IMR-90 (cell line): ENCODE results near the gene PLB1. TPM values are rescaled to one million over a fixed set of nuclear protein-coding genes. Genes with fewer than 3 reads are reported as not detected.

Experiments used
- ATAC-seq: fragments of 200-7000 bp; cut with Tn5 transposase; 2 replicates; pipeline ENCODE4 v1.9.1; 2020; ENCODE audit warnings: low read depth, mild to moderate bottlenecking, moderate library complexity
- BruUV-seq: library from RNA; stranded (reverse); fragments of 400-500 nt; replicated peaks from 2 replicates; lab custom pipeline; 2021; lab: Mats Ljungman, UMichigan
- CTCF ChIA-PET: fragments of 300-600 bp; formaldehyde crosslinking; extraction: SDS; loops from one replicate; lab custom pipeline; 2021; ENCODE audit warnings: antibody characterized with exemption; lab: Yijun Ruan, JAX
- POLR2A ChIA-PET: fragments of 300-600 bp; sonication (Branson Sonifier 250); formaldehyde crosslinking; loops from one replicate; lab custom pipeline; 2022; ENCODE audit warnings: antibody characterized with exemption; ENCODE audit not compliant: unreplicated experiment; lab: Charles Lee
- DNase-seq: peaks from one replicate; pipeline ENCODE4 v3.0.0; 2013
- H2AFZ ChIP-seq: replicated peaks from 2 replicates; pipeline ENCODE3; 2013; ENCODE audit warnings: low read length, mild to moderate bottlenecking; ENCODE audit not compliant: poor library complexity
- H2AK5ac ChIP-seq: 2 replicates; pipeline ENCODE4 v1.6.1; 2013; ENCODE audit warnings: low read depth, low read length, inconsistent platforms
- H2AK9ac ChIP-seq: replicated peaks from 2 replicates; pipeline ENCODE3; 2013; ENCODE audit warnings: mild to moderate bottlenecking, low read depth, low read length, moderate library complexity; ENCODE audit not compliant: poor library complexity
- H2BK120ac ChIP-seq: 2 replicates; pipeline ENCODE4 v1.6.1; 2013; ENCODE audit warnings: low read depth, low read length, inconsistent platforms
- H2BK15ac ChIP-seq: 3 replicates; pipeline ENCODE4 v1.6.1; 2013; ENCODE audit warnings: low read depth, low read length, inconsistent platforms
- H2BK20ac ChIP-seq: 2 replicates; pipeline ENCODE4 v1.6.1; 2013; ENCODE audit warnings: low read depth, mild to moderate bottlenecking, inconsistent platforms, low read length, moderate library complexity
- H2BK5ac ChIP-seq: 2 replicates; pipeline ENCODE4 v1.6.1; 2013; ENCODE audit warnings: mild to moderate bottlenecking, low read depth, low read length, inconsistent platforms; ENCODE audit not compliant: poor library complexity, severe bottlenecking
- H3K14ac ChIP-seq: replicated peaks from 2 replicates; pipeline ENCODE4 v1.6.1; 2013; ENCODE audit warnings: low read depth, low read length, inconsistent platforms
- H3K18ac ChIP-seq: 2 replicates; pipeline ENCODE4 v1.6.1; 2013; ENCODE audit warnings: low read depth, low read length, control low read depth
- H3K23ac ChIP-seq: 2 replicates; pipeline ENCODE4 v1.6.1; 2013; ENCODE audit warnings: low read depth, low read length, inconsistent platforms
- H3K27ac ChIP-seq: 2 replicates; pipeline ENCODE4 v1.5.1; 2013; ENCODE audit warnings: mild to moderate bottlenecking, control low read depth, low read length; ENCODE audit not compliant: insufficient read depth
- H3K27me3 ChIP-seq: 2 replicates; pipeline ENCODE4 v1.6.1; 2013; ENCODE audit warnings: low read length; ENCODE audit not compliant: control insufficient read depth, insufficient read depth
- H3K36me3 ChIP-seq: 2 replicates; pipeline ENCODE4 v1.6.1; 2013; ENCODE audit warnings: low read length, mixed read lengths; ENCODE audit not compliant: control insufficient read depth, insufficient read depth
- H3K4ac ChIP-seq: 2 replicates; pipeline ENCODE4 v1.6.1; 2013; ENCODE audit warnings: low read depth, low read length, inconsistent platforms
- H3K4me1 ChIP-seq: 2 replicates; pipeline ENCODE4 v1.6.1; 2013; ENCODE audit warnings: low read length, mixed read lengths; ENCODE audit not compliant: control insufficient read depth, insufficient read depth
- H3K4me2 ChIP-seq: 2 replicates; pipeline ENCODE4 v1.6.1; 2013; ENCODE audit warnings: low read depth, mild to moderate bottlenecking, control low read depth, low read length, moderate library complexity
- H3K4me3 ChIP-seq: 2 replicates; pipeline ENCODE4 v1.5.1; 2013; ENCODE audit warnings: low read depth, mild to moderate bottlenecking, control low read depth, low read length, moderate library complexity; ENCODE audit not compliant: insufficient read depth
- H3K56ac ChIP-seq: 2 replicates; pipeline ENCODE4 v1.6.1; 2013; ENCODE audit warnings: low read length, inconsistent platforms; ENCODE audit not compliant: insufficient read depth; ENCODE audit errors: extremely low read depth
- H3K79me1 ChIP-seq, 2 experiments: 2 replicates each; pipeline ENCODE4 v1.6.1; 2013; ENCODE audit warnings: low read length in 2 of 2, inconsistent platforms in 1 of 2, low read depth in 1 of 2
- H3K9ac ChIP-seq: 2 replicates; pipeline ENCODE4 v1.6.1; 2013; ENCODE audit warnings: low read depth, low read length, control low read depth
- H3K9me1 ChIP-seq: 2 replicates; pipeline ENCODE4 v1.6.1; 2013; ENCODE audit warnings: low read length, inconsistent platforms; ENCODE audit not compliant: insufficient read depth
- H3K9me3 ChIP-seq: 2 replicates; pipeline ENCODE4 v1.6.1; 2013; ENCODE audit warnings: low read length; ENCODE audit not compliant: control insufficient read depth, insufficient read depth
- H4K20me1 ChIP-seq: 2 replicates; pipeline ENCODE4 v1.6.1; 2013; ENCODE audit warnings: low read length, inconsistent platforms; ENCODE audit not compliant: insufficient read depth
- H4K5ac ChIP-seq: 2 replicates; pipeline ENCODE4 v1.6.1; 2013; ENCODE audit warnings: mild to moderate bottlenecking, low read depth, low read length, control low read depth
- H4K8ac ChIP-seq, 2 experiments: 2 replicates each; pipeline ENCODE4 v1.6.1; 2013; ENCODE audit warnings: low read depth in 2 of 2, low read length in 2 of 2, control low read depth in 1 of 2, inconsistent platforms in 1 of 2
- H4K91ac ChIP-seq: 2 replicates; pipeline ENCODE4 v1.6.1; 2013; ENCODE audit warnings: low read depth, low read length, inconsistent platforms; ENCODE audit not compliant: insufficient read depth
- CEBPB ChIP-seq: IDR thresholded peaks from 2 replicates; pipeline ENCODE4 v1.6.1; 2012; ENCODE audit warnings: low read depth, low read length, improper control_type of control experiment
- CHD1 ChIP-seq: IDR thresholded peaks from 2 replicates; pipeline ENCODE4 v1.6.1; 2012; ENCODE audit warnings: low read depth, low read length, improper control_type of control experiment
- MAZ ChIP-seq: IDR thresholded peaks from 2 replicates; pipeline ENCODE4 v1.6.1; 2012; ENCODE audit warnings: low read depth, mild to moderate bottlenecking, low read length, improper control_type of control experiment, moderate library complexity, borderline replicate concordance
- MXI1 ChIP-seq: IDR thresholded peaks from 2 replicates; pipeline ENCODE4 v1.6.1; 2012; ENCODE audit warnings: low read depth, mild to moderate bottlenecking, low read length, moderate library complexity, borderline replicate concordance
- NFE2L2 ChIP-seq: fragments of 150-350 bp; IDR thresholded peaks from 2 replicates; pipeline ENCODE4 v1.6.1; 2016; ENCODE audit warnings: low read depth, mild to moderate bottlenecking, low read length
- RAD21 ChIP-seq: IDR thresholded peaks from 2 replicates; pipeline ENCODE4 v1.6.1; 2012; ENCODE audit warnings: low read length, improper control_type of control experiment
- RCOR1 ChIP-seq: IDR thresholded peaks from 2 replicates; pipeline ENCODE4 v1.6.1; 2012; ENCODE audit warnings: mild to moderate bottlenecking, low read length, improper control_type of control experiment; ENCODE audit not compliant: insufficient replicate concordance
- RFX5 ChIP-seq: IDR thresholded peaks from 2 replicates; pipeline ENCODE4 v1.8.0; 2012; ENCODE audit warnings: low read depth, mild to moderate bottlenecking, low read length, moderate library complexity
- WGBS, 2 experiments: methylation state at CpG; one replicate each; pipeline versions ENCODE4 v1.1.5 to v1.1.7; 2013; ENCODE audit warnings: missing lambda C conversion rate in 2 of 2; ENCODE audit not compliant: insufficient read length in 1 of 2; ENCODE audit errors: extremely low coverage in 2 of 2; 5-methylcytosine and 5-hydroxymethylcytosine counted together
- dilution Hi-C: fragments of 300-500 bp; cut with HindIII; formaldehyde crosslinking; loops from one replicate; pipeline ENCODE4 v1.14.3; 2018; ENCODE audit warnings: low sequenced_read_pairs; ENCODE audit not compliant: unreplicated experiment
- in situ Hi-C: fragments of 300-500 bp; cut with MboI; formaldehyde crosslinking; loops from 3 replicates; pipeline ENCODE4 v1.14.3; 2019; ENCODE audit warnings: low sequenced_read_pairs, inconsistent platforms, mixed read lengths
- intact Hi-C: fragments of 100-400 bp; cut with micrococcal nuclease; formaldehyde crosslinking; loops from 2 replicates; pipeline ENCODE4 v1.10.0; 2022
- polyA plus RNA-seq, 3 experiments: library from polyadenylated mRNA; depleted of rRNA; stranded (reverse); fragments of >200 nt; gene quantifications; 2 replicates each; pipeline ENCODE4 v1.2.3, GENCODE V29; 2012; ENCODE audit warnings: low replicate concordance in 1 of 3
- total RNA-seq: library from RNA; depleted of rRNA; stranded (reverse); fragments of >200 nt; gene quantifications from 2 replicates; pipeline ENCODE4 v1.2.3, GENCODE V29; 2012
- TF ChIP-seq, protein P1 (sequence below): conservative IDR thresholded peaks from 2 replicates; pipeline ENCODE4 v1.5.1; 2012; ENCODE audit warnings: mild to moderate bottlenecking, low read depth, low read length, improper control_type of control experiment

Gene PLB1
- total and polyA plus RNA-seq, 2 of the 4 experiments (the other 2 are of a cell fraction): 0.74 to 0.90 TPM

- no peak overlapping the region for H3K14ac ChIP-seq
- H2AFZ ChIP-seq: no peak overlapping the region
- H3K36me3 ChIP-seq: no peaks in the 10 kb centered on the region
- no peak overlapping the region for H4K5ac ChIP-seq
- no peak overlapping the region for H3K18ac ChIP-seq
- H2BK20ac ChIP-seq: no peak overlapping the region
- DNase-seq (no peak), ATAC-seq (peak; percentile 35; the same call in 1 of the 2 replicates)
- H2AK5ac ChIP-seq: no peak overlapping the region
- H3K4me2 ChIP-seq: no peak overlapping the region; the same call in 1 of the 2 replicates
- no peaks in the 10 kb centered on the region for H3K9me3 ChIP-seq
- no peaks in the 10 kb centered on the region for H3K79me1 ChIP-seq
- no peak overlapping the region for H3K4me3 ChIP-seq
- WGBS, 2 experiments: 90% methylated on average over 2 of the region's 6 CpGs; no CpG with 5 or more reads in 1 of the 2 experiments
- no peak overlapping the region for H3K23ac ChIP-seq
- no peaks in the 10 kb centered on the region for H3K9me1 ChIP-seq
- H2BK120ac ChIP-seq: no peak overlapping the region
- ChIA-PET CTCF (interaction anchor here (1.1 kb wide), 1 partner anchor 760 kb away, joined by 3 read pairs; no protein-coding TSS in a partner anchor), POLR2A (no interaction called here)
- intact Hi-C loops: no loop called here
- H2BK15ac ChIP-seq: no peak overlapping the region
- in situ Hi-C loops: no loop called here
- H4K20me1 ChIP-seq: no peaks in the 10 kb centered on the region
- H3K4ac ChIP-seq: no peak overlapping the region
- H2BK5ac ChIP-seq: no peak overlapping the region
- H3K9ac ChIP-seq: no peak overlapping the region
- no peak overlapping the region for H2AK9ac ChIP-seq
- dilution Hi-C loops: no loop called here
- H3K27ac ChIP-seq: no peak overlapping the region
- no peak overlapping the region for H4K91ac ChIP-seq
- TF ChIP-seq CEBPB: no peak
- no peak for TF ChIP-seq MAZ
- no peak for TF ChIP-seq CHD1
- no peak for TF ChIP-seq MXI1
- TF ChIP-seq RCOR1: no peak
- TF ChIP-seq, protein P1, sequence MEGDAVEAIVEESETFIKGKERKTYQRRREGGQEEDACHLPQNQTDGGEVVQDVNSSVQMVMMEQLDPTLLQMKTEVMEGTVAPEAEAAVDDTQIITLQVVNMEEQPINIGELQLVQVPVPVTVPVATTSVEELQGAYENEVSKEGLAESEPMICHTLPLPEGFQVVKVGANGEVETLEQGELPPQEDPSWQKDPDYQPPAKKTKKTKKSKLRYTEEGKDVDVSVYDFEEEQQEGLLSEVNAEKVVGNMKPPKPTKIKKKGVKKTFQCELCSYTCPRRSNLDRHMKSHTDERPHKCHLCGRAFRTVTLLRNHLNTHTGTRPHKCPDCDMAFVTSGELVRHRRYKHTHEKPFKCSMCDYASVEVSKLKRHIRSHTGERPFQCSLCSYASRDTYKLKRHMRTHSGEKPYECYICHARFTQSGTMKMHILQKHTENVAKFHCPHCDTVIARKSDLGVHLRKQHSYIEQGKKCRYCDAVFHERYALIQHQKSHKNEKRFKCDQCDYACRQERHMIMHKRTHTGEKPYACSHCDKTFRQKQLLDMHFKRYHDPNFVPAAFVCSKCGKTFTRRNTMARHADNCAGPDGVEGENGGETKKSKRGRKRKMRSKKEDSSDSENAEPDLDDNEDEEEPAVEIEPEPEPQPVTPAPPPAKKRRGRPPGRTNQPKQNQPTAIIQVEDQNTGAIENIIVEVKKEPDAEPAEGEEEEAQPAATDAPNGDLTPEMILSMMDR: no peak
- no peak for TF ChIP-seq NFE2L2
- no peak for TF ChIP-seq RAD21
- TF ChIP-seq RFX5: no peak
- no peak overlapping the region for H4K8ac ChIP-seq
- no peak overlapping the region for H3K56ac ChIP-seq
- H3K27me3 ChIP-seq: peaks cover 10% of the 10 kb centered on the region
- no peaks in the 10 kb centered on the region for H3K4me1 ChIP-seq
- no TSS peak for BruUV-seq
Measured at GRCh38 chr2:28463211-28463816, 32.5 kb upstream of the PLB1 start.
